Neural progenitor cell (in vitro differentiated cells): Measurements from ENCODE around the gene IL20RA. TPM values are rescaled to one million over a fixed set of nuclear protein-coding genes. Genes with fewer than 3 reads are reported as not detected.

Source experiments
- DNase-seq: peaks from one replicate; pipeline ENCODE4 v3.0.0-alpha.2; 2016; ENCODE audit warnings: low spot score
- H2AFZ ChIP-seq: fragments of 200-600 bp; sonication (generic); replicated peaks from 2 replicates; pipeline ENCODE4 v1.6.1; 2016; ENCODE audit warnings: antibody characterized with exemption
- H3F3A ChIP-seq: fragments of 200-600 bp; sonication (generic); 2 replicates; pipeline ENCODE4 v1.6.1; 2016; ENCODE audit warnings: antibody characterized with exemption, low read depth
- H3K27ac ChIP-seq: fragments of 200-600 bp; sonication (generic); 2 replicates; pipeline ENCODE4 v1.5.1; 2016; ENCODE audit warnings: mild to moderate bottlenecking
- H3K27me3 ChIP-seq: fragments of 200-600 bp; sonication (generic); 2 replicates; pipeline ENCODE4 v1.6.1; 2016; ENCODE audit warnings: mild to moderate bottlenecking, moderate library complexity
- H3K36me3 ChIP-seq: fragments of 200-600 bp; sonication (generic); 2 replicates; pipeline ENCODE4 v1.5.1; 2016
- H3K4me1 ChIP-seq: fragments of 200-600 bp; sonication (generic); 2 replicates; pipeline ENCODE4 v1.6.1; 2016; ENCODE audit warnings: mixed run types
- H3K4me2 ChIP-seq: fragments of 200-600 bp; sonication (generic); 2 replicates; pipeline ENCODE4 v1.6.1; 2016
- H3K4me3 ChIP-seq: fragments of 200-600 bp; sonication (generic); 2 replicates; pipeline ENCODE4 v1.5.1; 2016
- H3K79me2 ChIP-seq: fragments of 200-600 bp; sonication (generic); 2 replicates; pipeline ENCODE4 v1.6.1; 2016; ENCODE audit warnings: low read depth
- H3K9ac ChIP-seq: fragments of 200-600 bp; sonication (generic); 2 replicates; pipeline ENCODE4 v1.6.1; 2016
- H3K9me3 ChIP-seq: fragments of 200-600 bp; sonication (generic); 2 replicates; pipeline ENCODE4 v1.5.1; 2016; ENCODE audit warnings: low read depth
- H4K20me1 ChIP-seq: fragments of 200-600 bp; sonication (generic); 2 replicates; pipeline ENCODE4 v1.6.1; 2016; ENCODE audit warnings: low read depth
- H3K27ac Mint-ChIP-seq: 3 replicates; pipeline ENCODE4 v1.8.0; 2021; ENCODE audit warnings: mixed read lengths
- H3K27me3 Mint-ChIP-seq: 2 replicates; pipeline ENCODE4 v1.8.0; 2022; ENCODE audit warnings: low read depth, mild to moderate bottlenecking, inconsistent platforms, moderate library complexity, mixed read lengths; ENCODE audit not compliant: insufficient read depth
- H3K36me3 Mint-ChIP-seq: 3 replicates; pipeline ENCODE4 v1.8.0; 2021; ENCODE audit warnings: mixed read lengths
- H3K4me1 Mint-ChIP-seq: 3 replicates; pipeline ENCODE4 v1.8.0; 2021; ENCODE audit warnings: mixed read lengths
- H3K4me3 Mint-ChIP-seq: 3 replicates; pipeline ENCODE4 v1.8.0; 2021; ENCODE audit warnings: mild to moderate bottlenecking, moderate library complexity, mixed read lengths
- H3K9me3 Mint-ChIP-seq: 3 replicates; pipeline ENCODE4 v1.8.0; 2020; ENCODE audit warnings: mixed read lengths
- CTCF ChIP-seq: fragments of 200-600 bp; sonication (generic); IDR thresholded peaks from 2 replicates; pipeline ENCODE4 v1.5.1; 2017; ENCODE audit warnings: antibody characterized with exemption, mild to moderate bottlenecking
- EZH2 ChIP-seq: fragments of 200-600 bp; sonication (generic); IDR thresholded peaks from 2 replicates; pipeline ENCODE4 v1.6.1; 2017; ENCODE audit warnings: antibody characterized with exemption, mild to moderate bottlenecking, moderate library complexity
- EZH2phosphoT487 ChIP-seq: fragments of 200-600 bp; sonication (generic); IDR thresholded peaks from 2 replicates; pipeline ENCODE4 v1.6.1; 2017; ENCODE audit warnings: antibody characterized with exemption
- total RNA-seq: library from RNA; depleted of rRNA; stranded (reverse); fragments of >200 nt; gene quantifications from 2 replicates; pipeline ENCODE4 v1.2.3, GENCODE V29; 2015; ENCODE audit warnings: low replicate concordance

The IL20RA gene
- not detected in 2 replicates for total RNA-seq

- Histone ChIP-seq H3K27me3 (peaks cover 71% of the 10 kb centered on the region), H3K9ac (no peak within 1 kb of the TSS), H3K79me2 (no peaks in the 10 kb centered on the region), H3K9me3 (no peaks in the 10 kb centered on the region), H3F3A (no peaks in the 10 kb centered on the region), H3K4me1 (peaks cover 6% of the 10 kb centered on the region), H3K36me3 (no peaks in the 10 kb centered on the region), H2AFZ (peak within 1 kb of the TSS; percentile 77), H3K4me2 (peak within 1 kb of the TSS; percentile 98), H3K27ac (no peak within 1 kb of the TSS), H3K4me3 (peak within 1 kb of the TSS; percentile 68), H4K20me1 (no peaks in the 10 kb centered on the region)
- Mint-ChIP-seq H3K4me1 (peaks cover 3% of the 10 kb centered on the region), H3K27ac (no peak within 1 kb of the TSS), H3K27me3 (peaks cover 20% of the 10 kb centered on the region), H3K4me3 (peak within 1 kb of the TSS; percentile 84), H3K9me3 (peaks cover 9% of the 10 kb centered on the region), H3K36me3 (peaks cover 2% of the 10 kb centered on the region)
- peak; percentile 57 for DNase-seq
- TF ChIP-seq EZH2phosphoT487 (peak; percentile 75), CTCF (peak; percentile 16), EZH2 (peak; percentile 95)
Observed at GRCh38 chr6:137044366-137045221, at the start of gene IL20RA. Gene IL20RA, minus strand, starts transcription at chr6:137044965. Its CDS starts 237 bp downstream, at chr6:137044728.

GRCh38 chr6:137093183-137094069, 48.7 kb upstream of the IL20RA start:
- DNase-seq, result no peak
- Histone ChIP-seq H3K9me3 (no peaks in the 10 kb centered on the region), H3K4me1 (no peaks in the 10 kb centered on the region), H4K20me1 (no peaks in the 10 kb centered on the region), H3K9ac (no peak overlapping the region), H3K27me3 (no peaks in the 10 kb centered on the region), H3K79me2 (no peaks in the 10 kb centered on the region), H3K27ac (no peak overlapping the region), H3K4me3 (no peak overlapping the region), H3K36me3 (no peaks in the 10 kb centered on the region), H2AFZ (no peak overlapping the region), H3K4me2 (no peak overlapping the region), H3F3A (no peaks in the 10 kb centered on the region)
- no peaks in the 10 kb centered on the region for H3K27me3 Mint-ChIP-seq
- H3K36me3 Mint-ChIP-seq, result no peaks in the 10 kb centered on the region
- H3K9me3 Mint-ChIP-seq, result no peaks in the 10 kb centered on the region
- H3K27ac Mint-ChIP-seq, result no peak overlapping the region
- peaks cover 4% of the 10 kb centered on the region for H3K4me1 Mint-ChIP-seq
- TF ChIP-seq CTCF (no peak), EZH2phosphoT487 (no peak), EZH2 (no peak)
- H3K4me3 Mint-ChIP-seq, result no peak overlapping the region

GRCh38 chr6:137092018-137092417, 47.3 kb upstream of the IL20RA start:
- Histone ChIP-seq H3F3A (no peaks in the 10 kb centered on the region), H2AFZ (no peak overlapping the region), H3K4me3 (no peak overlapping the region), H3K4me1 (no peaks in the 10 kb centered on the region), H3K9ac (no peak overlapping the region), H3K36me3 (no peaks in the 10 kb centered on the region), H3K79me2 (no peaks in the 10 kb centered on the region), H3K9me3 (no peaks in the 10 kb centered on the region), H4K20me1 (no peaks in the 10 kb centered on the region), H3K4me2 (no peak overlapping the region), H3K27me3 (no peaks in the 10 kb centered on the region), H3K27ac (no peak overlapping the region)
- no peaks in the 10 kb centered on the region for H3K36me3 Mint-ChIP-seq
- DNase-seq, result no peak
- H3K4me3 Mint-ChIP-seq, result no peak overlapping the region
- H3K27me3 Mint-ChIP-seq, result no peaks in the 10 kb centered on the region
- no peak overlapping the region for H3K27ac Mint-ChIP-seq
- peaks cover 4% of the 10 kb centered on the region for H3K4me1 Mint-ChIP-seq
- TF ChIP-seq EZH2 (no peak), CTCF (no peak), EZH2phosphoT487 (no peak)
- H3K9me3 Mint-ChIP-seq, result no peaks in the 10 kb centered on the region
